H1 (cell line): ENCODE measurements around the gene HIVEP2. TPM values are rescaled to one million over a fixed set of nuclear protein-coding genes. Genes with fewer than 3 reads are reported as not detected.

Source experiments
- CTCF ChIA-PET: fragments of 300-600 bp; sonication (Branson Sonifier 250); formaldehyde crosslinking; loops from one replicate; lab custom pipeline; 2021; ENCODE audit not compliant: partially characterized antibody; lab: Charles Lee
- POLR2A ChIA-PET: fragments of 300-600 bp; sonication (Branson Sonifier 250); formaldehyde crosslinking; loops from one replicate; lab custom pipeline; 2021; ENCODE audit warnings: inconsistent platforms; ENCODE audit not compliant: partially characterized antibody; lab: Charles Lee
- DNase-seq, 2 experiments: peaks; one replicate each; pipeline versions ENCODE4 v3.0.0 to v3.0.0-alpha.2; 2010 to 2022; ENCODE audit warnings: low spot score in 2 of 2, low read depth in 1 of 2, mixed read lengths in 1 of 2
- FAIRE-seq: peaks from 2 replicates; lab custom pipeline; 2011; peaks lifted over from hg19 to GRCh38; lab: Jason Lieb, UNC
- H2AFZ ChIP-seq: 2 replicates; pipeline ENCODE4 v1.8.1; 2012; ENCODE audit warnings: low read length, inconsistent platforms
- H2AK5ac ChIP-seq: 2 replicates; pipeline ENCODE4 v1.6.1; 2013; ENCODE audit warnings: low read depth, low read length
- H2BK120ac ChIP-seq: replicated peaks from 2 replicates; pipeline ENCODE3; 2013; ENCODE audit warnings: low read depth, low read length, inconsistent platforms
- H2BK12ac ChIP-seq: 2 replicates; pipeline ENCODE4 v1.6.1; 2013; ENCODE audit warnings: low read depth, low read length
- H2BK15ac ChIP-seq: 2 replicates; pipeline ENCODE4 v1.6.1; 2013; ENCODE audit warnings: low read length
- H2BK20ac ChIP-seq: 2 replicates; pipeline ENCODE4 v1.6.1; 2013; ENCODE audit warnings: low read length
- H2BK5ac ChIP-seq: 2 replicates; pipeline ENCODE4 v1.6.1; 2013; ENCODE audit warnings: low read depth, low read length
- H3K14ac ChIP-seq: 2 replicates; pipeline ENCODE4 v1.6.1; 2013; ENCODE audit warnings: inconsistent platforms; ENCODE audit not compliant: insufficient read length
- H3K18ac ChIP-seq: 2 replicates; pipeline ENCODE4 v1.6.1; 2013; ENCODE audit warnings: low read length; ENCODE audit errors: extremely low read depth
- H3K23ac ChIP-seq: 2 replicates; pipeline ENCODE4 v1.6.1; 2013; ENCODE audit warnings: inconsistent platforms; ENCODE audit not compliant: insufficient read length
- H3K23me2 ChIP-seq: 2 replicates; pipeline ENCODE4 v1.6.1; 2013; ENCODE audit warnings: low read depth, low read length
- H3K27ac ChIP-seq: 2 replicates; pipeline ENCODE4 v1.6.1; 2011; ENCODE audit warnings: low read depth, low read length, inconsistent platforms
- H3K27me3 ChIP-seq, 4 experiments: replicated peaks in 1 of 4; 1 replicate in 1 of 4; 2 replicates in 3 of 4; pipeline versions ENCODE4 v1.6.1 to v1.8.1; 2011 to 2013; ENCODE audit warnings: low read length in 3 of 4, mild to moderate bottlenecking in 3 of 4, inconsistent platforms in 2 of 4, mixed read lengths in 2 of 4, moderate library complexity in 1 of 4; ENCODE audit not compliant: control insufficient read depth in 3 of 4, insufficient read depth in 3 of 4; ENCODE audit errors: extremely low read depth in 1 of 4
- H3K36me3 ChIP-seq, 4 experiments: 2 replicates each; pipeline versions ENCODE4 v1.6.1 to v1.8.1; 2011 to 2013; ENCODE audit warnings: mild to moderate bottlenecking in 4 of 4, low read length in 3 of 4, moderate library complexity in 2 of 4, control low read depth in 1 of 4, inconsistent platforms in 1 of 4; ENCODE audit not compliant: insufficient read depth in 4 of 4, control insufficient read depth in 2 of 4
- H3K4ac ChIP-seq: replicated peaks from 2 replicates; pipeline ENCODE3; 2013; ENCODE audit warnings: low read length, low read depth, mixed read lengths, inconsistent platforms; ENCODE audit not compliant: insufficient read length
- H3K4me1 ChIP-seq, 4 experiments: replicated peaks in 1 of 4; 1 replicate in 1 of 4; 2 replicates in 3 of 4; pipeline versions ENCODE4 v1.6.1 to v1.8.1; 2011 to 2013; ENCODE audit warnings: low read length in 3 of 4, inconsistent platforms in 2 of 4, mixed read lengths in 1 of 4; ENCODE audit not compliant: insufficient read depth in 4 of 4, control insufficient read depth in 3 of 4
- H3K4me2 ChIP-seq, 2 experiments: 2 replicates each; pipeline versions ENCODE4 v1.6.1 to v1.8.1; 2011 to 2013; ENCODE audit warnings: low read depth in 2 of 2, low read length in 2 of 2, control low read depth in 1 of 2, inconsistent platforms in 1 of 2, mild to moderate bottlenecking in 1 of 2; ENCODE audit not compliant: insufficient read depth in 1 of 2
- H3K4me3 ChIP-seq, 4 experiments: fragments of 200-600, 300-600 bp in 1 of 4; sonication (generic), shearing (Covaris generic), sonication (Bioruptor Twin) in 1 of 4; 2 replicates each; pipeline versions ENCODE4 v1.5.1 to v1.8.1; 2011 to 2016; ENCODE audit warnings: low read length in 4 of 4, low read depth in 3 of 4, control low read depth in 2 of 4, inconsistent platforms in 2 of 4, mild to moderate bottlenecking in 2 of 4, mixed read lengths in 1 of 4, moderate library complexity in 1 of 4; ENCODE audit not compliant: insufficient read depth in 2 of 4; ENCODE audit errors: extremely low read depth in 1 of 4
- H3K56ac ChIP-seq: replicated peaks from 2 replicates; pipeline ENCODE3; 2013; ENCODE audit warnings: low read depth, mild to moderate bottlenecking, mixed read lengths, low read length, inconsistent platforms; ENCODE audit not compliant: insufficient read length
- H3K79me1 ChIP-seq: 2 replicates; pipeline ENCODE4 v1.6.1; 2013; ENCODE audit warnings: low read depth, low read length, control low read depth
- H3K79me2 ChIP-seq, 2 experiments: 2 replicates each; pipeline versions ENCODE4 v1.6.1 to v1.8.1; 2012 to 2013; ENCODE audit warnings: low read length in 2 of 2, mild to moderate bottlenecking in 2 of 2, inconsistent platforms in 1 of 2; ENCODE audit not compliant: insufficient read depth in 2 of 2, control insufficient read depth in 1 of 2
- H3K9ac ChIP-seq, 4 experiments: replicated peaks in 1 of 4; 1 replicate in 1 of 4; 2 replicates in 3 of 4; pipeline versions ENCODE4 v1.6.1 to v1.8.1; 2011 to 2013; ENCODE audit warnings: low read depth in 3 of 4, low read length in 3 of 4, control low read depth in 2 of 4, mild to moderate bottlenecking in 2 of 4, moderate library complexity in 2 of 4, inconsistent platforms in 1 of 4; ENCODE audit errors: extremely low read depth in 1 of 4
- H3K9me3 ChIP-seq, 2 experiments: 2 replicates each; pipeline versions ENCODE4 v1.6.1 to v1.8.1; 2012 to 2013; ENCODE audit warnings: mild to moderate bottlenecking in 2 of 2, moderate library complexity in 2 of 2, control low read depth in 1 of 2, inconsistent platforms in 1 of 2, low read depth in 1 of 2, low read length in 1 of 2, mixed read lengths in 1 of 2; ENCODE audit not compliant: insufficient read depth in 2 of 2
- H4K20me1 ChIP-seq, 2 experiments: replicated peaks in 1 of 2; 2 replicates each; pipeline versions ENCODE3 to v1.8.1; 2011 to 2013; ENCODE audit warnings: inconsistent platforms in 2 of 2, low read length in 2 of 2, mild to moderate bottlenecking in 1 of 2; ENCODE audit not compliant: insufficient read depth in 2 of 2, control insufficient read depth in 1 of 2
- H4K5ac ChIP-seq: 2 replicates; pipeline ENCODE4 v1.6.1; 2013; ENCODE audit warnings: low read length, low read depth, mixed read lengths, inconsistent platforms; ENCODE audit not compliant: insufficient read length
- H4K8ac ChIP-seq: 2 replicates; pipeline ENCODE4 v1.8.0; 2013; ENCODE audit warnings: mild to moderate bottlenecking, moderate library complexity, low read length, inconsistent platforms; ENCODE audit not compliant: insufficient read depth; ENCODE audit errors: extremely low read depth
- H4K91ac ChIP-seq: replicated peaks from 2 replicates; pipeline ENCODE3; 2013; ENCODE audit warnings: low read length, mixed read lengths, inconsistent platforms; ENCODE audit not compliant: insufficient read length
- BCL11A ChIP-seq, 2 experiments: IDR thresholded peaks; one replicate each; pipeline ENCODE4 v1.6.1; 2011; ENCODE audit warnings: low read depth in 2 of 2, low read length in 2 of 2, mild to moderate bottlenecking in 2 of 2
- BRCA1 ChIP-seq: IDR thresholded peaks from 2 replicates; pipeline ENCODE4 v1.6.1; 2012; ENCODE audit warnings: low read depth, low read length, improper control_type of control experiment
- CHD2 ChIP-seq: IDR thresholded peaks from 2 replicates; pipeline ENCODE4 v1.6.1; 2012; ENCODE audit warnings: low read length, improper control_type of control experiment
- EZH2 ChIP-seq: fragments of 200-600 bp; sonication (generic); IDR thresholded peaks from 2 replicates; pipeline ENCODE4 v1.7.1; 2012; ENCODE audit warnings: low read depth, mild to moderate bottlenecking, moderate library complexity, low read length, inconsistent platforms; ENCODE audit not compliant: severe bottlenecking
- HDAC6 ChIP-seq: IDR thresholded peaks from one replicate; pipeline ENCODE4 v1.7.1; 2012; ENCODE audit warnings: low read depth, mild to moderate bottlenecking, inconsistent platforms, low read length, moderate library complexity
- POLR2A ChIP-seq, 2 experiments: IDR thresholded peaks; 1 replicate in 1 of 2; 2 replicates in 1 of 2; pipeline ENCODE4 v1.6.1; 2011; ENCODE audit warnings: low read depth in 2 of 2, low read length in 2 of 2, mild to moderate bottlenecking in 2 of 2; ENCODE audit errors: control extremely low read depth in 1 of 2
- SRF ChIP-seq: IDR thresholded peaks from 2 replicates; pipeline ENCODE4 v1.6.1; 2011; ENCODE audit warnings: mild to moderate bottlenecking, low read depth, low read length, moderate library complexity
- TAF1 ChIP-seq: IDR thresholded peaks from 2 replicates; pipeline ENCODE4 v1.6.1; 2011; ENCODE audit warnings: mild to moderate bottlenecking, low read depth, low read length
- WGBS, 2 experiments: shearing (Covaris generic) in 1 of 2; methylation state at CpG; one replicate each; pipeline versions ENCODE4 v1.1.6 to v1.1.7; 2013 to 2015; ENCODE audit warnings: low lambda C conversion rate in 2 of 2, mixed read lengths in 2 of 2, inconsistent platforms in 1 of 2, low coverage in 1 of 2, missing lambda C conversion rate in 1 of 2; ENCODE audit not compliant: insufficient replicate concordance in 2 of 2, insufficient coverage in 1 of 2, insufficient read length in 1 of 2; ENCODE audit errors: extremely low coverage in 1 of 2, missing lambda C conversion rate in 1 of 2; 5-methylcytosine and 5-hydroxymethylcytosine counted together
- polyA plus RNA-seq, 7 experiments: library from polyadenylated mRNA; depleted of rRNA in 3 of 7; stranded (reverse) in 5 of 7; unstranded in 2 of 7; fragments of >200 nt in 5 of 7; fragments of 200-250 nt in 2 of 7; gene quantifications; 1 replicate in 5 of 7; 2 replicates in 1 of 7; 4 replicates in 1 of 7; pipeline versions ENCODE4 v1.2.1 to v1.2.3, GENCODE V29; 2011 to 2013; ENCODE audit warnings: missing spikeins in 2 of 7, mixed read lengths in 2 of 7
- total RNA-seq: library from RNA; stranded (reverse); fragmentation: NEBNext Ultra II Directional; extraction: Animal tissue kit (Norgen Biotek cat#: 25700); gene quantifications from 2 replicates; pipeline ENCODE4 v1.2.1, GENCODE V29; 2021
- TF ChIP-seq, protein P1 (sequence below): IDR thresholded peaks from 2 replicates; pipeline ENCODE4 v1.6.1; 2012; ENCODE audit warnings: inconsistent platforms

The HIVEP2 gene
- total and polyA plus RNA-seq, 2 of the 8 experiments (the other 6 are each of a cell fraction or from before 2014, with no cell fraction given), result 2.2 to 6.1 TPM

DNA sequence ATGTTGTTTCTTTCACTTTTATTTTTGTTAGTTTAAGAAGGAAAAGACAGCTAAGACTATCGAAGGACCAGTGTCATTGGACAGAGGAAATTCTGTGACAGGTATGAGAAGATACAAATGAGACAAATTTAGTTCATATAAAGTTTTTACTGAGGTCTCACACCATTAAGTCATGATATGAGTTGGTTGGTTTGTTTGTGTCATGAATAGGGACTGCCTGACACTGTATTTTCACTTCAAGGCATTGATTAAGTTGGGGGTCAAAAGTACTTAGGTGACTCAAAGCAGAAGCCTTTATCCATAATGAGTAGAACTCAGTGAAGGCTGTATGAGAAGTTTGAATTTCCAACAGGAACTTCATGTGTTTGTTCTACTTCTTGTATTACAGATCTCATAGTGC, 21.3 kb upstream of the HIVEP2 start:
- Histone ChIP-seq H2BK20ac (no peak overlapping the region), H3K23me2 (no peaks in the 10 kb centered on the region; the same call in 1 of the 2 replicates), H3K79me2 (no peaks in the 10 kb centered on the region), H3K79me1 (no peaks in the 10 kb centered on the region), H3K4me3 (no peak overlapping the region), H3K56ac (no peak overlapping the region), H4K5ac (no peak overlapping the region), H3K23ac (no peak overlapping the region), H3K9ac (no peak overlapping the region), H3K36me3 (no peaks in the 10 kb centered on the region), H2AFZ (no peak overlapping the region), H2BK5ac (no peak overlapping the region), H3K4me2 (no peak overlapping the region), H4K91ac (no peak overlapping the region)
- CTCF ChIA-PET, result interaction anchor here (0.6 to 0.9 kb wide), 2 partner anchors 14 to 182 kb away, joined by 3 read pairs; no protein-coding TSS in a partner anchor
- no peak for FAIRE-seq
- no peak for DNase-seq
- WGBS, 2 experiments, result 89% methylated on average over 1 of the region's 1 CpG; no CpG with 5 or more reads in 1 of the 2 experiments
- no peak for TF ChIP-seq TAF1
- no peak for TF ChIP-seq SRF
- no peak for TF ChIP-seq EZH2
- TF ChIP-seq POLR2A (IDR thresholded peaks at IDR 0.05; ENCODE audit: control extremely low read depth in 1 of 2, low read depth in 2 of 2, low read length in 2 of 2), result no peak
- TF ChIP-seq, protein P1, sequence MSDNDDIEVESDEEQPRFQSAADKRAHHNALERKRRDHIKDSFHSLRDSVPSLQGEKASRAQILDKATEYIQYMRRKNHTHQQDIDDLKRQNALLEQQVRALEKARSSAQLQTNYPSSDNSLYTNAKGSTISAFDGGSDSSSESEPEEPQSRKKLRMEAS, result no peak
- TF ChIP-seq BRCA1, result no peak
- no peak for TF ChIP-seq CHD2
- no peak for TF ChIP-seq BCL11A (IDR thresholded peaks at IDR 0.05; ENCODE audit: low read depth in 2 of 2, low read length in 2 of 2)
- TF ChIP-seq HDAC6, result no peak
- TF ChIP-seq, all 59 proteins: peak for 0
- Histone ChIP-seq H3K14ac (no peak overlapping the region), H3K4me1 (no peaks in the 10 kb centered on the region), H2BK12ac (no peak overlapping the region), H3K9me3 (no peaks in the 10 kb centered on the region), H4K8ac (no peak overlapping the region), H3K4ac (no peak overlapping the region), H4K20me1 (no peaks in the 10 kb centered on the region), H3K27ac (no peak overlapping the region), H2BK15ac (no peak overlapping the region), H2BK120ac (no peak overlapping the region), H2AK5ac (no peak overlapping the region), H3K27me3 (no peaks in the 10 kb centered on the region), H3K18ac (no peak overlapping the region)
- POLR2A ChIA-PET, result no interaction called here
